Endodermal cell (in vitro differentiated cells): Measurements from ENCODE around the gene ELANE. TPM values are rescaled to one million over a fixed set of nuclear protein-coding genes. Genes with fewer than 3 reads are reported as not detected.
"Not testable (repeated sequence)": the region's sequence is repeated elsewhere in the genome, so short reads cannot be mapped to it uniquely, and the experiment has no call there.

Experiments used
- DNase-seq: peaks from one replicate; pipeline ENCODE4 v3.0.0-alpha.2; 2017
- H3K27ac ChIP-seq: 2 replicates; pipeline ENCODE4 v1.5.1; 2013; ENCODE audit warnings: mild to moderate bottlenecking, low read depth, low read length, moderate library complexity
- H3K27me3 ChIP-seq: 2 replicates; pipeline ENCODE4 v1.6.1; 2013; ENCODE audit warnings: mild to moderate bottlenecking, low read length, moderate library complexity; ENCODE audit not compliant: insufficient read depth, control insufficient read depth, poor library complexity, severe bottlenecking
- H3K36me3 ChIP-seq: 2 replicates; pipeline ENCODE4 v1.7.0; 2013; ENCODE audit warnings: mild to moderate bottlenecking, low read length, moderate library complexity; ENCODE audit not compliant: control insufficient read depth, insufficient read depth
- H3K4me1 ChIP-seq: one replicate; pipeline ENCODE4 v1.7.0; 2013; ENCODE audit warnings: low read length; ENCODE audit not compliant: control insufficient read depth, insufficient read depth
- H3K4me3 ChIP-seq: 2 replicates; pipeline ENCODE4 v1.5.1; 2013; ENCODE audit warnings: mild to moderate bottlenecking, low read length, moderate library complexity
- H3K9ac ChIP-seq: 2 replicates; pipeline ENCODE4 v1.6.1; 2013; ENCODE audit warnings: mild to moderate bottlenecking, low read length, moderate library complexity; ENCODE audit not compliant: poor library complexity, severe bottlenecking; ENCODE audit errors: extremely low read depth
- H3K9me3 ChIP-seq: 2 replicates; pipeline ENCODE4 v1.6.1; 2013; ENCODE audit warnings: mild to moderate bottlenecking, low read length, moderate library complexity; ENCODE audit not compliant: control insufficient read depth
- H3K27ac Mint-ChIP-seq: 2 replicates; pipeline ENCODE4 v1.8.0; 2020; ENCODE audit warnings: mixed read lengths
- H3K27me3 Mint-ChIP-seq: 2 replicates; pipeline ENCODE4 v1.8.0; 2021; ENCODE audit warnings: mild to moderate bottlenecking, mixed read lengths; ENCODE audit not compliant: insufficient read depth
- H3K36me3 Mint-ChIP-seq: 2 replicates; pipeline ENCODE4 v1.8.0; 2020; ENCODE audit warnings: low read depth, mixed read lengths
- H3K4me1 Mint-ChIP-seq: 2 replicates; pipeline ENCODE4 v1.8.0; 2020; ENCODE audit warnings: mixed read lengths
- H3K4me3 Mint-ChIP-seq: 2 replicates; pipeline ENCODE4 v1.8.0; 2020; ENCODE audit warnings: mild to moderate bottlenecking, moderate library complexity, mixed read lengths
- H3K9me3 Mint-ChIP-seq: 2 replicates; pipeline ENCODE4 v1.8.0; 2020; ENCODE audit warnings: mild to moderate bottlenecking, mixed read lengths
- CTCF ChIP-seq: fragments of 200-600 bp; sonication (generic); conservative IDR thresholded peaks from 2 replicates; pipeline ENCODE4 v1.5.0; 2021; ENCODE audit warnings: antibody characterized with exemption, mild to moderate bottlenecking
- WGBS, 2 experiments: methylation state at CpG; one replicate each; pipeline versions ENCODE4 v1.1.5 to v1.1.7; 2013; ENCODE audit warnings: missing lambda C conversion rate in 2 of 2, mixed read lengths in 1 of 2; ENCODE audit not compliant: insufficient coverage in 1 of 2, insufficient read length in 1 of 2; 5-methylcytosine and 5-hydroxymethylcytosine counted together
- total RNA-seq, 2 donors: library from RNA; stranded (reverse); fragmentation: NEBNext Ultra II Directional in 1 of 2; extraction: Animal tissue kit (Norgen Biotek cat#: 25700) in 1 of 2; gene quantifications; 2 replicates in 1 of 2; 3 replicates in 1 of 2; pipeline ENCODE4 v1.2.1, GENCODE V29; 2021

The ELANE gene
- total RNA-seq, 2 donors from 2014 or later = not detected

GRCh38 chr19:889662-890295 is 37.7 kb downstream of the ELANE start:
- H3K27me3 ChIP-seq = no peaks in the 10 kb centered on the region
- no peaks in the 10 kb centered on the region for H3K4me1 ChIP-seq
- DNase-seq = no peak
- Mint-ChIP-seq H3K4me3 (no peak overlapping the region), H3K27me3 (no peaks in the 10 kb centered on the region), H3K9me3 (no peaks in the 10 kb centered on the region), H3K4me1 (no peaks in the 10 kb centered on the region), H3K27ac (no peak overlapping the region), H3K36me3 (peaks cover 15% of the 10 kb centered on the region)
- no peak overlapping the region for H3K9ac ChIP-seq
- H3K27ac ChIP-seq = no peak overlapping the region
- H3K4me3 ChIP-seq = no peak overlapping the region
- no peaks in the 10 kb centered on the region for H3K9me3 ChIP-seq
- peaks cover 45% of the 10 kb centered on the region for H3K36me3 ChIP-seq
- no peak for TF ChIP-seq CTCF
- 95 to 98% methylated on average over 26 of the region's 26 CpGs for WGBS, 2 experiments

- no peaks in the 10 kb centered on the region for H3K4me1 ChIP-seq
- Mint-ChIP-seq H3K27me3 (no peaks in the 10 kb centered on the region), H3K36me3 (peaks cover 15% of the 10 kb centered on the region), H3K27ac (no peak overlapping the region), H3K9me3 (no peaks in the 10 kb centered on the region), H3K4me3 (peak overlapping the region; percentile 46), H3K4me1 (peaks cover 2% of the 10 kb centered on the region)
- peaks cover 39% of the 10 kb centered on the region for H3K36me3 ChIP-seq
- H3K27me3 ChIP-seq = no peaks in the 10 kb centered on the region
- 94 to 96% methylated on average over 12 to 18 of the region's 18 CpGs for whole genome bisulfite sequencing, 2 experiments
- H3K27ac ChIP-seq = no peak overlapping the region
- no peak overlapping the region for H3K9ac ChIP-seq
- no peak overlapping the region for H3K4me3 ChIP-seq
- no peak for TF ChIP-seq CTCF
- peak; percentile 38 for DNase-seq
- H3K9me3 ChIP-seq = no peaks in the 10 kb centered on the region
Observed at GRCh38 chr19:890831-891230, 38.7 kb downstream of the ELANE start.

GRCh38 chr19:891421-892200 is 39.5 kb downstream of the ELANE start:
- H3K27me3 ChIP-seq, DNase-seq, H3K4me1 Mint-ChIP-seq, H3K9me3 ChIP-seq, H3K27ac Mint-ChIP-seq, H3K9me3 Mint-ChIP-seq, H3K4me1 ChIP-seq, H3K27ac ChIP-seq, H3K27me3 Mint-ChIP-seq: not testable (repeated sequence)
- H3K36me3 ChIP-seq = peaks cover 31% of the 10 kb centered on the region
- peaks cover 18% of the 10 kb centered on the region for H3K36me3 Mint-ChIP-seq
- peak overlapping the region; percentile 72 for H3K4me3 Mint-ChIP-seq
- peak overlapping the region; percentile 89 for H3K4me3 ChIP-seq
- 89 to 96% methylated on average over 21 to 42 of the region's 50 CpGs for WGBS, 2 experiments
- peak overlapping the region; percentile 62 for H3K9ac ChIP-seq
